ENCODE data around the gene ADGRA1. TPM values are rescaled to one million over a fixed set of nuclear protein-coding genes. Genes with fewer than 3 reads are reported as not detected.

Gene ADGRA1
- total RNA-seq, 2 experiments from 2014 or later, result not detected

DNA sequence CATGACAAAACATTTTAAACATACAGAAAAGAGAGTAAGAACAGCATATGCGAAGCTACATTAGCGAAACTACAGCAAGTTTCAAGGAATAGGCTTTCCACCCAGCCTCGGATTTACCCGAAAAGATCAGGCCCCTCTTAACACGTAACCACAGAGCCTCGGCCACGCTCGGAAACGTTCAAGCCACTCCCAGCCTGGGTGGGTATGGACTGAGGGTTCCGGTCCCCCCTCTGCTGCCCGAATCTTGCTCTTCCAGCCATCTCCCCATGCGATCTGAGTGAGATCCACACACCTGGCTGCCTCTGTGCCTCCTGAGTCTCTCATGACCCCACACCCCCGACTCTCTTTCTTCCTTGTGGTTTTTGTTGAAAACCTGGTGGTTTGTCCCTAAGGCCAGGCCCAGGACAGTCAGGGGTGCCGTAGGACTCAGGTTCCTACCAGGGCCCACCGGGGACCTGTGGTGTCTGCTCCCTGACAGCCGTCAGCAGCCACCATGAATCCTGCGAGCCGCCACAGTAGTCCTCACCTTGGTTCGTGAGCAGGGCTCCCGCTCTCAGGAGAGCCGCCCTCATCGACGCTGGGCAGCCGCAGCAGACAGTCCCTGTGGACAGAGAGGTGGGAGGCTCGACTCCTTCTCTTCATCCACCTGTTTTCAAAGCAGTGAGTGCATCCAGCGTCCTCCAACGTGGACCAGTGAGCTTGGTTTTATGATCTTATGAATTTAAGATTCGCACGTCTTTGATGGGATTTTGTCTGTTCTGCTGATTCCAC lies 90.8 kb downstream of the ADGRA1 start:
- Mint-ChIP-seq H3K4me3 (no peak overlapping the region), H3K27me3 (peaks cover 4% of the 10 kb centered on the region), H3K9me3 (ENCODE audit: low read depth) (peaks cover 11% of the 10 kb centered on the region), H3K36me3 (ENCODE audit: low read depth) (no peaks in the 10 kb centered on the region), H3K4me1 (no peaks in the 10 kb centered on the region), H3K27ac (no peak overlapping the region)
- DNase-seq (no peak), ATAC-seq (no peak)
- intact Hi-C loops (cut with DNase I, micrococcal nuclease), result no loop called here
- ChIA-PET POLR2A (no interaction called here), CTCF (no interaction called here)

DNA sequence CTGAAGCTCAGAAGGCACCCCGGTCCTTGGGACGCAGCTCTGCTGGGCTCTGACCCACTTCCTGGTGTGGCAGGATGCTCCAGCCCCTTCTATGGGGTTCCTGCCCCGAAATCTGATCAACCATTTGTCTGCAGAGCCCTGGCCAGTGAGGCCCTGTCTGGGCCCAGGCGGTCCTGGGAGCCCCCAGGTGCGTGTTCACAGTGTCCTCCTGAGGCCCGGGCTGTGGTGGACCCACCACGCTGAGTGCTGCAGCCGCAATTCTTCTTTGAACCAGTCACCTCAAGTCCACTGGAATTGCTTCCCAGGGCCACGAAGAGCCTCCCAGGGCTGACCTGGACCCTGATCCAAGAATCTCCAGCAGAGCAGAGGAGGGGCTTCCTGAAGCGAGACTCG lies 91.4 kb downstream of the ADGRA1 start:
- ChIA-PET POLR2A (no interaction called here), CTCF (no interaction called here)
- Mint-ChIP-seq H3K27ac (no peak overlapping the region), H3K4me3 (no peak overlapping the region), H3K4me1 (no peaks in the 10 kb centered on the region), H3K27me3 (peaks cover 4% of the 10 kb centered on the region), H3K36me3 (ENCODE audit: low read depth) (no peaks in the 10 kb centered on the region), H3K9me3 (ENCODE audit: low read depth) (peaks cover 11% of the 10 kb centered on the region)
- DNase-seq (no peak), ATAC-seq (no peak)
- intact Hi-C loops (cut with DNase I, micrococcal nuclease), result no loop called here

DNA sequence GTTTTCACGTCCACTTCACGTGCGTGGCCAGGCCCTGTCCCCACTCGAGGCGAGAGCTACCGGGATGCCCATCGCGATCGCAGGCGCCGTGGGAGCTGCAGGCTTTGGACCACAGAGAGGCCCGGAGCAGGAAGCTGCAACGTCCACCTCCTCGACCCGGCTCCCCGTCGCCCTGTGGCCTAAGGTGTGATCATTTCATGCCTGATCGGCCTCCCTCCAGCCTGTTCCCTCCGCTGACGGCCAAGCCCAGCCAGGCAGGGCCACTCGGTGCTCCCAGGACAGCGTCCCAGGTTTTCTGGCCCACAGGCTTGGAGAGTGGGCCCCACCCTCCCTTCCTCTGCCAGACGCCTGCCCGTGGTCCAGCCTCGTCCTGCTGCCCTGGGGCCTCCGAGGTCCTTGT lies 91.9 kb downstream of the ADGRA1 start:
- intact Hi-C loops (cut with DNase I, micrococcal nuclease), result no loop called here
- ChIA-PET POLR2A (no interaction called here), CTCF (no interaction called here)
- H3K36me3 Mint-ChIP-seq (ENCODE audit: low read depth), result no peaks in the 10 kb centered on the region
- DNase-seq (no peak), ATAC-seq (no peak)
- H3K4me3 Mint-ChIP-seq, result no peak overlapping the region
- H3K4me1 Mint-ChIP-seq, result no peaks in the 10 kb centered on the region
- H3K27ac Mint-ChIP-seq, result no peak overlapping the region
- H3K27me3 Mint-ChIP-seq, result peaks cover under 1% of the 10 kb centered on the region
- peaks cover 11% of the 10 kb centered on the region for H3K9me3 Mint-ChIP-seq (ENCODE audit: low read depth)

DNA sequence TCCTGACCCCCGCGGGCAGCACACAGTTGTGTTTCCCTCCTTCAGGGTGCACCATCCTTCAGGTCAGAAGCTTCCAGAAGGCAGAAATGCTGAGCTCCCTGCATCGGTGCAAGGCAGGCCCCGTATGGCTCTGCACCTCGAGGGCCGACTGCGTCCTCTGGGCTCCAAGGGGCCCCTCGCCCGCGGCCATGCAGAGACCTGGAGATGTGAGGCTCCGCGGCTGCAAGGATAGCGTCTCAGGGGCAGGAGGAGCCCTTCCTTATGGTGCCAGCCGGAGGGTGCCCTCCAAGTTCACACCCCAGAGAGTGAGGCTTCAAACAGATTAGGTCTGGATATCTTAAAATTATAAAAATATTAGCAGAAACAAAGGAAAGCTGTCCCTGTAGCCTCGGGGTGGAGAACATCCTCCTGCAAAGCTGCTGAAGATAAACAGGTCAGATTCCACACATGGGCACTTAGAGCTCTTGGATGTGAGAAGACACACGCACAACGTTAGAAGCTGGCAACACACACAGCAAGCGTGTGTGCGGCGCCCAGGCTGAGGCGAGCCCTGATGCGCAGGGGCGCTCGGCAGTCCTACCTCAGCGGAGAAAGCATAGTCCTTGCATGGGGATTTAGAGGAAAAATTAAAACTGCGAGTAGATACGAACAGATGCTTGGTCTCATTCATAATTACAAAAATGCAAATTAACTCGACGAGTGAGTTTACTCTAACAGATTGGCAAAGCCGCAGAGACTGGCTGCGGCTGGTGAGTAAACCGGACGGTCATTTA lies 92.7 kb downstream of the ADGRA1 start:
- DNase-seq, result no peak
- ATAC-seq, result no peak

DNA sequence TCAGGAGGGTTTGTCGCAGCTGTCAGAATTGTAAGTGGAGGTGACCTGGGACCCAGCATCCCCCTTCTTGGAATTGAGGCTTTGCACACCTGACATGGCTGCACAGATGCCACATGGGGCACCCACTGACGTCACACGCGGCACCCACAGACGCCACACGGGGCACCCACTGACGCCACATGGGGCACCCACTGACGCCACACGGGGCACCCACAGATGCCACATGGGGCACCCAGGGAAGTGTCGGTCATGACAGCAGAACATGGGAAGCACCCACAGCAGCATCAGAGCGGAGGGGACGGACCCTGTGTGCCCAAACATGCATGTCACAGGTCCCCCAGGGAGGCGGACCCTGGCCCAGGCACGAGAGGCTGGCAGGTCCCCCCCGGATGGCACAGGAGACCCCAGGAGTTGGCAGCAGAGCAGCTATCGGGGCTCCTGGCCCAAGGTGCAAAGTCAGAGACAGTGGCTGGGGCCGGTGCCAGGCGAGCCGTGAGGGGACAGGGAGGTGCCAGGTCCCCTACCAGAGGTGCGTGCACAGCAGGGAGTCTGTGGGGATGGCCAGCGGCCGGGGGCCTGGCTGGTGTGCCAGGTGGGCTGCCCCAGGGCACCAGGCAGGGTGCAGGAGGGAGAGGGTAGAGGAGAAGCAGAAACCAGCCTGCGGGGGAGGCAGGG lies 93.4 kb downstream of the ADGRA1 start:
- POLR2A ChIA-PET, result no interaction called here
- CTCF ChIA-PET, result interaction anchor here (0.6 to 0.7 kb wide), 2 partner anchors 60 to 108 kb away, joined by 3 read pairs; no protein-coding TSS in a partner anchor
- Mint-ChIP-seq H3K27me3 (no peaks in the 10 kb centered on the region), H3K4me1 (no peaks in the 10 kb centered on the region), H3K4me3 (no peak overlapping the region), H3K27ac (no peak overlapping the region), H3K36me3 (ENCODE audit: low read depth) (no peaks in the 10 kb centered on the region), H3K9me3 (ENCODE audit: low read depth) (peaks cover 11% of the 10 kb centered on the region)
- intact Hi-C loops (cut with DNase I, micrococcal nuclease), result no loop called here
- DNase-seq, result no peak
- ATAC-seq, result no peak

More for the DNA sequence above, 92.7 kb downstream of the ADGRA1 start:
- H3K4me1 Mint-ChIP-seq, result no peaks in the 10 kb centered on the region
- H3K4me3 Mint-ChIP-seq, result no peak overlapping the region
- ChIA-PET CTCF (interaction anchor here (0.6 to 0.7 kb wide), 2 partner anchors 61 to 109 kb away, joined by 3 read pairs; no protein-coding TSS in a partner anchor), POLR2A (no interaction called here)
- peaks cover 11% of the 10 kb centered on the region for H3K9me3 Mint-ChIP-seq (ENCODE audit: low read depth)
- no peaks in the 10 kb centered on the region for H3K36me3 Mint-ChIP-seq (ENCODE audit: low read depth)
- H3K27ac Mint-ChIP-seq, result no peak overlapping the region
- H3K27me3 Mint-ChIP-seq, result no peaks in the 10 kb centered on the region
- intact Hi-C loops (cut with DNase I, micrococcal nuclease), result no loop called here

Other genes with a start within 250 kb of the ADGRA1 start
- gene CFAP46, start 145.4 kb upstream of the ADGRA1 start, total RNA-seq, result under 1 TPM; 0.16 to 0.21 TPM
- gene KNDC1, start 72.3 kb downstream of the ADGRA1 start, total RNA-seq, result not detected
- not detected for gene UTF1, start 142.3 kb downstream of the ADGRA1 start, total RNA-seq
- not detected for gene VENTX, start 149.9 kb downstream of the ADGRA1 start, total RNA-seq
- 100 to 1,000 TPM; 124 to 176 TPM for gene ADAM8, start 188.9 kb downstream of the ADGRA1 start, total RNA-seq
- 10 to 100 TPM; 43.3 to 50.2 TPM for gene TUBGCP2, start 220.9 kb downstream of the ADGRA1 start, total RNA-seq
- 10 to 100 TPM; 58.1 to 73.2 TPM for gene ZNF511, start 221.0 kb downstream of the ADGRA1 start, total RNA-seq
- not detected for gene CALY, start 249.0 kb downstream of the ADGRA1 start, total RNA-seq

Measured in activated CD4-positive, alpha-beta T cell treated with anti-CD3 and anti-CD28 coated beads for 36 hours (primary cell).